WI38 (cell line): Measurements from ENCODE around the gene AKAP14.
"Not testable (repeated sequence)": the region's sequence is repeated elsewhere in the genome, so short reads cannot be mapped to it uniquely, and the experiment has no call there.

Experiments
- H3K4me3 ChIP-seq: 2 replicates; pipeline ENCODE4 v1.5.1; 2011; ENCODE audit warnings: low read depth, mild to moderate bottlenecking, control low read depth, low read length
- CTCF ChIP-seq: IDR thresholded peaks from 2 replicates; pipeline ENCODE4 v1.5.1; 2012; ENCODE audit warnings: low read depth, mild to moderate bottlenecking, control low read depth, low read length

AKAP14 gene

GRCh38 chrX:119878740-119879139, 17.0 kb upstream of the AKAP14 start:
- no peak overlapping the region for H3K4me3 ChIP-seq
- no peak for TF ChIP-seq CTCF

GRCh38 chrX:119880076-119880475, 15.6 kb upstream of the AKAP14 start:
- no peak overlapping the region for H3K4me3 ChIP-seq
- no peak for TF ChIP-seq CTCF

- peak; percentile 67 for TF ChIP-seq CTCF
- H3K4me3 ChIP-seq: no peak overlapping the region
Measured at GRCh38 chrX:119880552-119881437, 14.9 kb upstream of the AKAP14 start.

GRCh38 chrX:119885554-119886428, 9.9 kb upstream of the AKAP14 start:
- H3K4me3 ChIP-seq: no peak overlapping the region
- no peak for TF ChIP-seq CTCF

GRCh38 chrX:119887721-119888425, 7.8 kb upstream of the AKAP14 start:
- peak; percentile 74 for TF ChIP-seq CTCF
- peak overlapping the region; percentile 49 for H3K4me3 ChIP-seq

- not testable (repeated sequence) for H3K4me3 ChIP-seq
Measured at GRCh38 chrX:119890626-119891025, 5.1 kb upstream of the AKAP14 start.

- H3K4me3 ChIP-seq: not testable (repeated sequence)
Measured at GRCh38 chrX:119891961-119892692, 3.6 kb upstream of the AKAP14 start.
